GM20000 (cell line): Measurements from ENCODE around the gene COLGALT1.
"Not testable (repeated sequence)": the region's sequence is repeated elsewhere in the genome, so short reads cannot be mapped to it uniquely, and the experiment has no call there.

ENCODE experiments used
- DNase-seq: peaks from one replicate; pipeline ENCODE4 v3.0.0; 2012; ENCODE audit warnings: low spot score
- TF ChIP-seq, protein P1 (sequence below): IDR thresholded peaks from 2 replicates; pipeline ENCODE4 v1.5.1; 2012; ENCODE audit warnings: mild to moderate bottlenecking, control low read depth; ENCODE audit errors: extremely low read depth, missing control alignments

The COLGALT1 gene

DNA sequence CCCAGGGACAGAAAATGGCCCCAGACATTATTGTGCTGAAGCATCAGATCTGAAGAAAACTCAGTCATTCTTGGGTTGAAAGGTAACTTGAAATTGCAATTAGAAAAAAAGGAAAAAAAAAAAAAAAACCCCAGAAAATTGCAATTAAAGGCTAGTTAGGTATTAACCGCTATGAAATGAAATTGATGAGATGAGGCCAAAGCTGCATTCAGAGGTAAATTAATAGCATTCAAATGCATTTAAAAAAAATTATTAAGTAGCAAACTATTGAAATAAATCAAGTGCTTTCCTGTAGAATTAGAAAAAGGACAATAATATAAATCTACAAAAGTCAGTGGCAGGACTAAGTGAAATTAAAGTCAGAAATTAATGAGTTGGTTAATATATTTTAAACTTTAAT is 37.6 kb upstream of the COLGALT1 start:
- DNase-seq = no peak
- TF ChIP-seq, protein P1, sequence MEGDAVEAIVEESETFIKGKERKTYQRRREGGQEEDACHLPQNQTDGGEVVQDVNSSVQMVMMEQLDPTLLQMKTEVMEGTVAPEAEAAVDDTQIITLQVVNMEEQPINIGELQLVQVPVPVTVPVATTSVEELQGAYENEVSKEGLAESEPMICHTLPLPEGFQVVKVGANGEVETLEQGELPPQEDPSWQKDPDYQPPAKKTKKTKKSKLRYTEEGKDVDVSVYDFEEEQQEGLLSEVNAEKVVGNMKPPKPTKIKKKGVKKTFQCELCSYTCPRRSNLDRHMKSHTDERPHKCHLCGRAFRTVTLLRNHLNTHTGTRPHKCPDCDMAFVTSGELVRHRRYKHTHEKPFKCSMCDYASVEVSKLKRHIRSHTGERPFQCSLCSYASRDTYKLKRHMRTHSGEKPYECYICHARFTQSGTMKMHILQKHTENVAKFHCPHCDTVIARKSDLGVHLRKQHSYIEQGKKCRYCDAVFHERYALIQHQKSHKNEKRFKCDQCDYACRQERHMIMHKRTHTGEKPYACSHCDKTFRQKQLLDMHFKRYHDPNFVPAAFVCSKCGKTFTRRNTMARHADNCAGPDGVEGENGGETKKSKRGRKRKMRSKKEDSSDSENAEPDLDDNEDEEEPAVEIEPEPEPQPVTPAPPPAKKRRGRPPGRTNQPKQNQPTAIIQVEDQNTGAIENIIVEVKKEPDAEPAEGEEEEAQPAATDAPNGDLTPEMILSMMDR = no peak

DNA sequence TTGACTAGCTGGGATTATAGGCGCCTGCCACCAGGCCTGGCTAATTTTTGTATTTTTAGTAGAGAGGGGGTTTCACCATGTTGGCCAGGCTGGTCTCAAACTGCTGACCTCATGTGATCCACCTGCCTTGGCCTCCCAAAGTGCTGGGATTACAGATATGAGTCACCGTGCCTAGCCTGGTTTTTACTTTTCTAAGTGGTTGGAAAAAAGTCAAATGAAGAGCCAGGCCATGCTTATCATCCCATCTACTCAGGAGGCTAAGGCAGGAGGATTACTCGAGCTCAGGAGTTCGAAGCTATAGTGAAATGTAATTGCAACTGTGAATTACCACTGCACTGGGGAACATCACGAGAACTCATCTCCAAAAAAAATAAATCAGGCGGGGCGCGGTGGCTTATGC is 36.8 kb upstream of the COLGALT1 start:
- DNase-seq = not testable (repeated sequence)

DNA sequence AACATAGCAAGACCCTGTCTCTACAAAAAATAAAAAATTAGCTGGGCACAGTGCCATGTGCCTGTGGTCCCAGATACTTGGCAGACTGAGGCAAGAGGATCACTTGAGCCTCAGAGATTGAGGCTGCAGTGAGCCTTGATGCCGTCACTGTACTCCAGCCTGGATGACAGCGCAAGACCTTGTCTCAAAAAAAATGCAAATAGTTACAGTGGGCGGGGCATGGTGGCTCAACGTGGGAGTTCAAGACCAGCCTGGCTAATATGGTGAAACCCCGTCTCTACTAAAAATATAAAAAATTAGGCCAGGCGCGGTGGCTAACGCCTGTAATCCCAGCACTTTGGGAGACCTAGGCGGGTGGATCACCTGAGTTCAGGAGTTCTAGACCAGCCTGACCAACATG is 35.5 kb upstream of the COLGALT1 start:
- no peak for DNase-seq
- TF ChIP-seq, protein P1 = no peak

DNA sequence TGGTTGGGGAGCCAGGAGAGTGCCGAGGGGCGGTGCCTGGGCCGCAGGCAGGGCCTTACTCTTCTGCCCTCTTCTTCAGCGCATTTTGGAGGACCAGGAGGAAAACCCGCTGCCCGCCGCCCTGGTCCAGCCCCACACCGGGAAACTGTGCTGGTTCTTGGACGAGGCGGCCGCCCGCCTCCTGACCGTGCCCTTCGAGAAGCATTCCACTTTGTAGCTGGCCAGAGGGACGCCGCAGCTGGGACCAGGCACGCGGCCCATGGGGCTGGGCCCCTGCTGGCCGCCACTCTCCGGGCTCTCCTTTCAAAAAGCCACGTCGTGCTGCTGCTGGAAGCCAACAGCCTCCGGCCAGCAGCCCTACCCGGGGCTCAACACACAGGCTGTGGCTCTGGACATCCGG is 34.6 kb upstream of the COLGALT1 start:
- TF ChIP-seq, protein P1 = no peak
- DNase-seq = no peak

DNA sequence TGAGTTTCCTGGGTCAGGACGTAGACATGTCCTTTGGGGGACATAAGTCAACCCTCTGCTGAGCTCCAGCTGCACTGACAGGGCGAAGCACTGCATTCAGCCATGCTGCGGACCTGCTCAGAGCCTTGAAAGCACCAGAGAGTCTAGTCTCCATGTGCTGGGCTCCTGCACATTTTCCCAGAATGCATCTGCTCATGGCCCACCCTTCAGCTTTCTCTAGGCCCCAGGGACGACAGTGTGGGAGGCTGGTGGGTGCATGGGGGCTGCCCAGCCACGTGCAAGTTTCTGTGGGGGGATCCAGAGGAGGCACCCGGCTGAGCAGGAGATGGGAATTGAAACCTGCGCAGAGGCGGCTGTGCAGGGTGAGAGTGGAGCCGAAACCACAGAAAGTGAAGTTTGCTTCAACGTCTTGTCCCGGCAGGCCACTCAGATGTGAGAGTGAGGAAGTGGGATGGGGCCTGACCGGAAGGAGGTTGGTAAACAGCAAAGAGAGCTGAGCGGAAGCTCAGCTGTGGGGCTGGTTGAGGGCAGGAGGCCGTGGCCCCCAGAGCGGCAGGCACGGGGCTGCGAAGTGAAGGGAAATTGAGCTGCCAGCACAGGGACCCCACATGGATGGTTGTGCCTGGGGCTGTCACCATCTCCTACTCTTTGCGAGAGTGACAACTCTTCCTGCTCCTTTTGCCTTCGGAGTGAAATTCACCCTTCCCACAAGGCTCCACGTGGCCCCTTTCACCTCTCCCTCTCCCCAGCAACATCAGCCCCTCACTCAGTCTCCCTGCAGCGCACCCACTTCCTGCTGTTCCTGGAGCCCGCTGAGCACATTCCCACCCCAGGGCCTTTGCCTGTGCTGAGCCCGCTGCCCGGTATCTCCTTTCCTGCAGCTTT is 32.2 kb upstream of the COLGALT1 start:
- DNase-seq = peak; percentile 90
- TF ChIP-seq, protein P1 = no peak

DNA sequence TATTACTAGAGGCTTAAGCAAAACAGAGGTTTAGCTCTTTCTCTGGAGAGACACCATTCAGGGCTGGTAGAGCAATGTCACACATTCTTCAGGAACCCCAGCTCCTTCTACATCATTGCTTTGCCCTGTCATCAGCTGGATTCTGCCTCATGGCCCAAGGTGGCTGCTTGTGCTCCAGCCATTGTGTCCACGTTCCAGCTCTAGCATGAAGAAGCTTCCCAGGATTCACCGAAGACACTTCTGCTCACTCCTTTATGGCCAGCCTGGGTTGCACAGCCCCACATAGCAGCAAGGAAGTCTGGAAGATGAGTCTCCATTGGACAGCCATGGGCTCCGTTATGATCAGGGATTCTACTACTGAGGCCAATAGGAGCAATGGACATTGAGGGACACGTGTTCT is 30.8 kb upstream of the COLGALT1 start:
- no peak for DNase-seq
- TF ChIP-seq, protein P1 = no peak

DNA sequence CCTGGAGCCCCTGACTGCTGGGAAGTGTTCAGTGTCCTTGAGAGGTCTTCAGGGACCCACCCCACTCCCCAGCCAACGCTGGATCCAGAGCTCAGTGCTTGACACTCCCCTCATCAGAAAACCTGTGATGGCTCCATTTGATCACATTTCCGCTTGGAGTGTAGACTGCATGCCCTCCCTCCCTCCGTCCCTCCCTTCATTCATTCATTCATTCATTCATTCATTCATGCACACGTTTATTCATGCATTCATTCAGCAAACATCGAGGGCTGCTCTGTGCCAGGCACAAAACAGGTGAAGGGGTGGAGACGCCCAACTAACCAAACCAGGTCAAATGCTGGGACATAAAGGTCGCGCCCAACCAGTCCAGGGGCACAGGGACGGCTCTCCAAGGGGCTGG is 30.3 kb upstream of the COLGALT1 start:
- DNase-seq = no peak
- TF ChIP-seq, protein P1 = no peak

DNA sequence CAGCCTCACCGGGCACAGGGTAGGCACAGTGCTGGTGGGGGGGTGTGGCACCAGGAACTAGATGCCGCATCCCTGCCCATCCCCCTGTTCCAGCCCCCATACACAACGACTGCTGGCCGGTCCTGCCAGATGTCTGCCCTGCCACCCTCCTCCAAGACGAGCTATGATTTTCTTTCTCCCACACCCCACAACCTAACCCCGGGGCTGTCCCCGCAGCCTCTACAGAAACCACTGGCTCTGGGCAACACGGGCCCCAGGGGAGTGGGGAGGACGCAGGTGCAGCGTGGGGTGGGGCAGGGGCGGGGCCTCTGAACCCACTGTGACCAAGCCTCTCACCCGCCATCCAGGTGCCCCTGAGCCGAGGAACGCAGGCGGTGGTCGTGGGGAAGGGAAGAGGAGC is 28.5 kb upstream of the COLGALT1 start:
- TF ChIP-seq, protein P1 = no peak
- peak; percentile 79 for DNase-seq
